Measurements from ENCODE around the gene ZNF554. TPM values are rescaled to one million over a fixed set of nuclear protein-coding genes. Genes with fewer than 3 reads are reported as not detected.
A peak's percentile ranks its signal among the peaks of the same experiment; 100 is the strongest.

The ZNF554 gene
- polyA plus RNA-seq, 1 donor: 11.1 TPM

DNA sequence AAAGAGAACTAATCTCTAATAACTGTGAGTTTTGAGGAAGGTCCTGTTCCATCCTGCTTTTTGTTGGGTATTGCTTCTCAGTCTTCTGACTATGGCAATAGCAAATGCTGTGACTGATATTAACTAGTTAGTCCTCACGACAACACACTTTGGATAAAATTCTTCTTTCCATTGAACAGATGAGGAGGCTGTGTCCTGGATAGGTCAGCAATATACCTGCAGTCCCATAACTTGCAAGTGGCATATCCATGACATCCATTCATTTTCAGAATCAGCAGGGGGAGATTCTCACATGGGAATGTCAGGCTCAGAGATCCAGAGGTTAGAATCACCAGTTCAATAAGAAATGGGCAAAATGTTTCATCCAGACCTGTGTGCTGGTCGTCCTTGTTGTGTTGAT lies 7.4 kb downstream of the ZNF554 start:
- no peak for DNase-seq

GRCh38 chr19:2827840-2828489 lies 8.3 kb downstream of the ZNF554 start:
- no peak for DNase-seq

DNA sequence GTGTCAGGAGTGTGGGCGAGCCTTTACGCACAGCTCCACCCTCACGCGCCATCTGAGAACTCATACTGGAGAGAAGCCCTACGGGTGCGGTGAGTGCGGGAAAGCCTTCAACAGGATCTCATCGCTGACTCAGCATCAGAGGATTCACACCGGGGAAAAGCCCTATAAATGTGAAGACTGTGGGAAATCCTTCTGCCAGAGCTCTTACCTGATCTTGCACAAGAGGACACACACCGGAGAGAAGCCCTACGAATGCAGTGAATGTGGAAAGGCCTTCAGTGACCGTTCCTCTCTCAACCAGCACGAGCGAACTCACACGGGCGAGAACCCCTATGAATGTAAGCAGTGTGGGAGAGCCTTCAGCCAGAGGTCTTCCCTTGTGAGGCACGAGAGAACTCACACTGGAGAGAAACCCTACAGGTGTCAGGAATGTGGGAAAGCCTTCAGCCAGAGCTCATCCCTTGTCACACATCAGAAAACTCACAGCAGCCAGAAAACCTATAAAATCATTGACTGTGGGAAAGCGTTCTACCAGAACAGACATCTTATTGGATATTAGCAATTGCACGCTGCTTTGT lies 14.7 kb downstream of the ZNF554 start:
- DNase-seq: no peak

- DNase-seq: no peak
These were observed 17.8 kb downstream of the ZNF554 start for GRCh38 chr19:2837430-2837829.

GRCh38 chr19:2840794-2841791 lies 21.4 kb downstream of the ZNF554 start, which contains the start of gene ZNF555:
ZNF555 (plus strand) TSS chr19:2841475; CDS start chr19:2841573, 98 bp downstream.
- peak; percentile 99 for DNase-seq

DNA sequence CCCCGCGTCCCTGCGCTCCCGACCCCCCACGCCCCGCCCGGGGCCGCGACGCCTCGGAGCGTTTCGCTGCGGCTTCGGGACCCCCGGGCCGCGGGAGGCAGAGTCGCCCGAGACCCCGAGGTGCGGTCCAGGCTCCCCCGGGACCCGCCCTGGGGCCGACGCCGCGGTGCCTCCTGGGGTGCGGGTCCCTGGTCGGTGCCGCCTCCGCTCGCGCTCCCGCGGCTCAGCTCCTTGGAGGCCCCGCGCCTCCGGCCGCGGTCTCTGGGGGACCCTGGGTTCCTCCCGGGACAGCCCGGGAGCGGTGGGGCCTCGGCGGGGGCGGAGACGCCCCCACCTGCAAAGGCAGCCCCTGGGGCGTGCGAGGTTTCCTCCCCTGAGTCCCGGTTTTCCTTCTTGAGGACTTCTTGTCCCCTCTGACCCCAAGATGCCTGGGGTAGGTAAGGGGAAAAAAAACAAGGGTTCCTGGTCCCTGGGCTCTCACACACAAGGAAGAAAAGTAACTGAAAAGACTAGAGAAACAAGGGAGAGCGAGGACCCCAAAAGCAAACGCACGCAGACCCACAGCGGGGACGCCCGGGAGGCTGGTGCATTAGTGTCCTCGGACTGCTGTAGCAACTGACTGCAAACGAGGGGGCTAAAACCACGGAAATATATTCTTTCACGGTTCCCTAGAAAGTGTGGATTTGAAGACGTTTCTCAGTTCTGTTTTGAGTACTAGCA lies 22.3 kb downstream of the ZNF554 start:
- DNase-seq: peak; percentile 4

- no peak for DNase-seq
These were observed 25.4 kb downstream of the ZNF554 start for GRCh38 chr19:2845107-2845506.

DNA sequence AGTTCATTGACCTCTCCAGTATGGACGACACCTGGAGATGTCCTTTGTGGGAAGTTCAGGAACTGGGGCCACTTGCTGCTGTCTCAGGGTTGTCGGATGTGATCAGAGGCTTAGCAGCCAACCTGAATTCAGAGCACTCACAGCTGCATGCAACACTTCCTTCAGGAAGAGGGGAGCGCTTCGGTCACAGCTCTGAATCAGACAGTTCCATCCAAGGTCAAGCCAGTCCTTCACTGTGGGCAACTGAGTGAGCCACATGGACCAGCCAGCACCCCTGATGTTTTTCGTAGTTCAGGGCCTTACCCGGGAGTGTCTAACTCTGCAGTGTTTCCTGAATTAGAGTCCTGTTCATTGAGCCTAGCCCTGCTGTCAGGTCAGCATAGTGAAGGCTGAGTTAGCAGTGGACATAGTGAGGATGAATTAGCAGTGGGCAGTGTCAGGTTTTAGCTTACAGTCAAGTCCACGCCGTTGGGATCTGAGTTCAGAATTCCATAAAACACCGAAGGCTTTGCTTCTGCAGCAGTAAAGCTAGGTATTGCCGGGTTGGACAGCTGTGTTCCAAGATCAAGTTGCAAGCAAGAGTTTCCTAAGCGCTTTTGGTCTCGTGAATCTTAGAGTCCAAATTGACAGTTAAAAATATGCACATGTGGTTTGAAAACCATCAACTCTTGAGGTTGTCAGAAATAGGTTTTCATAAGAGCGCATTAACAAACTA lies 26.7 kb downstream of the ZNF554 start:
- no peak for DNase-seq

- DNase-seq: no peak
These were observed 27.8 kb downstream of the ZNF554 start for GRCh38 chr19:2847507-2847906.

DNA sequence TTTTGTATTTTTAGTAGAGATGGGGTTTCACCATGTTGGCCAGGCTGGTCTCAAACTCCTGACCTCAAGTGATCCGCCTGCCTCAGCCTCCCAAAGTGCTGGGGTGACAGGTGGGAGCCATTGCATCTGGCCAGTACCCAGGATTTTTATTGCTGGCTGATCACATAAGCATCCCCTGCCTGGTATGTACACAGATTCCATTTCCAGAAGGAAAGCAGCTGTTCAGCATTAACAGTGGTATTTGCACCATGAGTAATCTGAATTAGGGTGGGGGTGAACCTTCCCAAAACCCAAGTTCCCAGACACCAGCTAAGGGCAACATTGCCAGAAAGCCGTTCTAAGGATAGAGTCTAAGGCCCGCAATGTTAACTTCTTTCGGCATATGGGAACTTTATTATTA lies 28.9 kb downstream of the ZNF554 start:
- no peak for DNase-seq

- DNase-seq: no peak
These were observed 30.7 kb downstream of the ZNF554 start for GRCh38 chr19:2850256-2850925.

GRCh38 chr19:2852598-2852997 lies 32.9 kb downstream of the ZNF554 start:
- no peak for DNase-seq

GRCh38 chr19:2853015-2853606 lies 33.4 kb downstream of the ZNF554 start:
- no peak for DNase-seq

GRCh38 chr19:2854849-2855248 lies 35.2 kb downstream of the ZNF554 start:
- no peak for DNase-seq

DNA sequence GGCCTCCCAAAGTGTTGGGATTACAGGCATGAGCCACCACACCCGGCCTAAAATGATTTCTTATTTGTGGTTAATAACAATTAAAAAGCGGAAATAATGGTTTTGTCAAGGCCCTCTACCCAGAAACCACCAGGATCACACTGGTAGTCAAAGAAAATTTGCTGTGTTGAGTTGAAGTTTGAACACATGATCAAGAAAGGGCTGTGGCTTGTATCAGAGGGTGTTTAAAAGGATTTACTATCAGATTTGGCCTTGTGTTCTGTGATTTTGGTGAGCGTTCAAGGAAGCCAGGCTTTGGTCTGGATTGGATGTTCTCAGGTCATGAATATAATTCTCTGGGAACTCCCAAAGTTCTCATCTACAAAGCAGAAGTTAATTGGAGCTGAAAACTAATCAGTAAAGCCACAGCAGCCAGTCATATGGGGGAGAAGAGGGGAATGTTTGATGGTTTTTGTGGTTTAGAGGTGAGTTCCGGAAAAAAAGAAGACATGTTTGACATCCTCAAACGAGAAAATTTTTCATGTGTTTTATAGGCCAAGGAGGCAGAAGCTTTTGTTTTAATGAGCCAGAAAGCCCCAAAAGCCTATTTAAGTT lies 36.9 kb downstream of the ZNF554 start:
- no peak for DNase-seq

- no peak for DNase-seq
These were observed 39.2 kb downstream of the ZNF554 start for GRCh38 chr19:2858864-2859263.

DNA sequence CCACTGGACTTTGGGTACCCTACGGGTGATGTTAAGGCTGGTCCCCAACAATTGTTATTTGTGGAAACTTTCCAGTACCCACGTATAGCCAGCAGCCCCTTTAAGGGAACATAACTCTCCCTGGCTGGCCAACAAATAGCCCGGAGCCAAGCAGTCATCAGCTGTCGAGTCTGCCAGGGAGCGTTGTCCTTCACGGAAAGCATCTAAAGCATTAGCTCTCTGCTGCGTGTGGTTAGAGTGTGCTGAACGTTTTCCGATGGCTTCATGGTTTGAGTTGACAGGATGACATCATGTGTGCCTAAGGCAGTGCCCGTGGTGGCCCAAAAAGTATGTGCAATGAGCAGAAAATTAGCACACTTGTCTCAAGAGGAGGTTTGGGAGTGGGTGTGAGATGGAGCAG lies 44.1 kb downstream of the ZNF554 start:
- DNase-seq: no peak

GRCh38 chr19:2865334-2866100 lies 45.8 kb downstream of the ZNF554 start:
- DNase-seq: no peak

- DNase-seq: no peak
These were observed 46.9 kb downstream of the ZNF554 start for GRCh38 chr19:2866495-2867024.
